Ishikawa (cell line): ENCODE data around the gene KLHL10.

Source experiments
- CEBPB ChIP-seq: IDR thresholded peaks from 2 replicates; pipeline ENCODE4 v1.6.1; 2012
- CREB1 ChIP-seq: IDR thresholded peaks from 2 replicates; pipeline ENCODE4 v1.6.1; 2012; ENCODE audit warnings: low read depth
- EGR1 ChIP-seq: IDR thresholded peaks from 2 replicates; pipeline ENCODE4 v1.6.1; 2012
- EP300 ChIP-seq: IDR thresholded peaks from 2 replicates; pipeline ENCODE4 v1.6.1; 2012; ENCODE audit warnings: borderline replicate concordance
- FOXM1 ChIP-seq: IDR thresholded peaks from 2 replicates; pipeline ENCODE4 v1.6.1; 2012; ENCODE audit warnings: low read depth, borderline replicate concordance
- MAX ChIP-seq: IDR thresholded peaks from 2 replicates; pipeline ENCODE4 v1.6.1; 2012
- NFIC ChIP-seq: IDR thresholded peaks from 2 replicates; pipeline ENCODE4 v1.6.1; 2012
- RAD21 ChIP-seq: IDR thresholded peaks from 2 replicates; pipeline ENCODE4 v1.6.1; 2012; ENCODE audit warnings: low read depth
- REST ChIP-seq: IDR thresholded peaks from 2 replicates; pipeline ENCODE4 v1.6.1; 2012; ENCODE audit warnings: low read depth, mild to moderate bottlenecking
- TAF1 ChIP-seq: IDR thresholded peaks from 2 replicates; pipeline ENCODE4 v1.6.1; 2012; ENCODE audit warnings: low read depth, mild to moderate bottlenecking
- TCF12 ChIP-seq: IDR thresholded peaks from 2 replicates; pipeline ENCODE4 v1.6.1; 2012; ENCODE audit warnings: low read depth
- TEAD4 ChIP-seq: IDR thresholded peaks from 2 replicates; pipeline ENCODE4 v1.6.1; 2012
- USF1 ChIP-seq: IDR thresholded peaks from 2 replicates; pipeline ENCODE4 v1.6.1; 2012
- YY1 ChIP-seq: IDR thresholded peaks from 2 replicates; pipeline ENCODE4 v1.6.1; 2012; ENCODE audit warnings: low read depth
- ZBTB7A ChIP-seq: IDR thresholded peaks from 2 replicates; pipeline ENCODE4 v1.6.1; 2012; ENCODE audit warnings: low read depth

Gene KLHL10

GRCh38 chr17:41885733-41886132, 48.1 kb downstream of the KLHL10 start:
- TF ChIP-seq EP300, result no peak
- TF ChIP-seq RAD21, result peak; percentile 34; the same call in 1 of the 2 replicates
- TF ChIP-seq REST, result no peak

GRCh38 chr17:41888332-41888965, 50.8 kb downstream of the KLHL10 start:
- no peak for TF ChIP-seq EP300
- no peak for TF ChIP-seq TCF12

- TF ChIP-seq EGR1, result no peak
- TF ChIP-seq ZBTB7A, result no peak
- TF ChIP-seq TAF1, result no peak
- no peak for TF ChIP-seq RAD21
- TF ChIP-seq YY1, result no peak
- no peak for TF ChIP-seq CEBPB
Measured at GRCh38 chr17:41891135-41892020, 53.8 kb downstream of the KLHL10 start.

- TF ChIP-seq NFIC (no peak), REST (no peak), ZBTB7A (no peak), MAX (no peak), CREB1 (no peak), YY1 (no peak), USF1 (no peak), RAD21 (no peak), TEAD4 (no peak)
Measured at GRCh38 chr17:41892021-41892376, 54.4 kb downstream of the KLHL10 start.

- TF ChIP-seq TCF12 (no peak), MAX (no peak), USF1 (no peak), ZBTB7A (no peak), FOXM1 (no peak), EGR1 (no peak), CREB1 (no peak), TAF1 (no peak), YY1 (no peak), EP300 (no peak), TEAD4 (no peak), RAD21 (no peak), REST (no peak), NFIC (no peak), CEBPB (no peak)
Measured at GRCh38 chr17:41893384-41893783, 55.8 kb downstream of the KLHL10 start.
